Muscle layer of duodenum (tissue), 2 donors: Measurements from ENCODE around the gene KCNK7.

ENCODE experiments used
- H3K27ac ChIP-seq: one replicate; pipeline ENCODE4 v1.7.0; 2013; ENCODE audit warnings: mild to moderate bottlenecking, low read length
- H3K27me3 ChIP-seq: one replicate; pipeline ENCODE4 v1.7.0; 2013; ENCODE audit warnings: low read depth, mild to moderate bottlenecking, control low read depth, low read length
- H3K36me3 ChIP-seq, 2 donors: one replicate each; pipeline ENCODE4 v1.7.0; 2013; ENCODE audit warnings: low read length in 2 of 2, control low read depth in 1 of 2, mild to moderate bottlenecking in 1 of 2; ENCODE audit not compliant: insufficient read depth in 2 of 2, control insufficient read depth in 1 of 2
- H3K4me1 ChIP-seq, 2 donors: one replicate each; pipeline ENCODE4 v1.7.0; 2013; ENCODE audit warnings: low read length in 2 of 2, mild to moderate bottlenecking in 2 of 2, control low read depth in 1 of 2, moderate library complexity in 1 of 2; ENCODE audit not compliant: insufficient read depth in 2 of 2, control insufficient read depth in 1 of 2
- H3K4me3 ChIP-seq, 2 donors: one replicate each; pipeline ENCODE4 v1.7.0; 2013; ENCODE audit warnings: low read length in 2 of 2, low read depth in 1 of 2, mild to moderate bottlenecking in 1 of 2
- H3K9me3 ChIP-seq, 2 donors: one replicate each; pipeline ENCODE4 v1.7.0; 2013; ENCODE audit warnings: low read length in 2 of 2, control low read depth in 1 of 2, mild to moderate bottlenecking in 1 of 2; ENCODE audit not compliant: control insufficient read depth in 1 of 2
- donor health status: healthy.

KCNK7 gene

DNA sequence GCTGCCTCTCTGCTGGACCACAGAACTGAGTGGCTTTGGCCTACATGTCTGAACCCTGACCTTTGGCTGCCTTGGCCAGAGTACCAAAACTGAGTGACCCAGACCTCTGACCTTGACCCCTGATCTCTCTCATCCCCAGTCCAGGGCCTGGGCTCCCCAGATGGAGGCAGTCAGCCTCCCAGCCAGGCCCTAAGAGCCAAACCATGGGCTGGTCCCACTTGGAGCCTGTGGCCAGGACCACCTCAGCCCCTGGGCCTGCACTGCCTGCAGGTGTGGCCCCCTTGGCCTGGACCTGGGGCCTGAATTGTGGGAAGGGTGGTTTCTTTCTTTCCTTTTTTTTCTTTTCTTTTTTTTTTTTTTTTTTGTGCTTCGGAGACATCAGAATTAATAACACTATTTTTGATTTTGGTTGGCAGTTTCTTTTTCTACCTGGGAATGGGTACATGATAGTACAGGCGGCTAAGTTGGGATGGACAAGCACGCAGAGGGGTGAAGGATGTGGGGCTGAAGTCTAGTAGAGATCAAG is 41.5 kb upstream of the KCNK7 start:
- Histone ChIP-seq H3K4me1 (peaks cover 11 to 51% of the 10 kb centered on the region in 2 donors), H3K36me3 (peaks cover 19 to 59% of the 10 kb centered on the region in 2 donors), H3K27ac (peak overlapping the region; percentile 56)

DNA sequence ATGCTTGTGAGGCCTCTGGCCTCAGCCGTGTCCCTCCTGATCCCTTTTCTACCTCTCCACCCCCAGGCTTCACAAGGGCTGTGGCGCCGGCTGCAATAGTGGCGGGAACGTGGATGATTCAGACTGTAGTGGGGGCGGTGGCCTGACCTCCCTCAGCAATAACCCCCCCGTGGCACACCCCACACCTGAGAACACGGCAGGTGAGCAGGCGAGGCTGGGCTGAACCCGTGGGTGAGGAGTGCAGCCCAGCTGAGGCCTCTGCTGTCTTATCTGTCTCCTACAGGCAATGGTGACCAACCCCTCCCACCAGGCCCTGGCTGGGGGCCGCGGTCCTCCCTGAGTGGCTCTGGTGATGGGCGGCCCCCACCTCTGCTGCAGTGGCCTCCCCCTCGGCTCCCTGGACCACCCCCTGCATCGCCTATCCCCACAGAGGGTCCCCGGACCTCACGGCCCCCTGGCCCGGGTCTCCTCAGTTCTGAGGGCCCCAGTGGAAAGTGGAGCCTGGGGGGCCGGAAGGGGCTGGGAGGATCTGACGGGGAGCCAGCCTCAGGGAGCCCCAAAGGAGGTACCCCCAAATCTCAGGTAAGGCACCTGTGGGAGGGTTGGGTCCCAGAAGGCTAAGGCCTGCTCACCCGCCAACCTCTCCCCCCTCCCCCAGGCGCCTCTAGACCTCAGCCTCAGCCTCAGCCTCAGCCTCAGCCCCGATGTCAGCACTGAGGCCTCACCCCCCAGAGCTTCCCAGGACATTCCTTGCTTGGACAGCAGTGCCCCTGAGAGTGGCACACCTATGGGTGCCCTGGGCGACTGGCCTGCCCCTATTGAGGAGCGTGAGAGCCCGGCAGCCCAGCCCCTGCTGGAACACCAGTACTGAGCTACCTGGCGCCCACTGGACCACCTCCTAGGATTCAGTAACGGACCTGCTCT is 40.8 kb upstream of the KCNK7 start:
- peaks cover 11 to 44% of the 10 kb centered on the region in 2 donors for H3K4me1 ChIP-seq
- peaks cover 24 to 61% of the 10 kb centered on the region in 2 donors for H3K36me3 ChIP-seq
- no peak overlapping the region for H3K4me3 ChIP-seq
- no peaks in the 10 kb centered on the region for H3K27me3 ChIP-seq
- no peaks in the 10 kb centered on the region for H3K9me3 ChIP-seq
- H3K27ac ChIP-seq: no peak overlapping the region

More for the DNA sequence above, 41.5 kb upstream of the KCNK7 start:
- Histone ChIP-seq H3K4me3 (no peak overlapping the region), H3K9me3 (no peaks in the 10 kb centered on the region), H3K27me3 (no peaks in the 10 kb centered on the region)

DNA sequence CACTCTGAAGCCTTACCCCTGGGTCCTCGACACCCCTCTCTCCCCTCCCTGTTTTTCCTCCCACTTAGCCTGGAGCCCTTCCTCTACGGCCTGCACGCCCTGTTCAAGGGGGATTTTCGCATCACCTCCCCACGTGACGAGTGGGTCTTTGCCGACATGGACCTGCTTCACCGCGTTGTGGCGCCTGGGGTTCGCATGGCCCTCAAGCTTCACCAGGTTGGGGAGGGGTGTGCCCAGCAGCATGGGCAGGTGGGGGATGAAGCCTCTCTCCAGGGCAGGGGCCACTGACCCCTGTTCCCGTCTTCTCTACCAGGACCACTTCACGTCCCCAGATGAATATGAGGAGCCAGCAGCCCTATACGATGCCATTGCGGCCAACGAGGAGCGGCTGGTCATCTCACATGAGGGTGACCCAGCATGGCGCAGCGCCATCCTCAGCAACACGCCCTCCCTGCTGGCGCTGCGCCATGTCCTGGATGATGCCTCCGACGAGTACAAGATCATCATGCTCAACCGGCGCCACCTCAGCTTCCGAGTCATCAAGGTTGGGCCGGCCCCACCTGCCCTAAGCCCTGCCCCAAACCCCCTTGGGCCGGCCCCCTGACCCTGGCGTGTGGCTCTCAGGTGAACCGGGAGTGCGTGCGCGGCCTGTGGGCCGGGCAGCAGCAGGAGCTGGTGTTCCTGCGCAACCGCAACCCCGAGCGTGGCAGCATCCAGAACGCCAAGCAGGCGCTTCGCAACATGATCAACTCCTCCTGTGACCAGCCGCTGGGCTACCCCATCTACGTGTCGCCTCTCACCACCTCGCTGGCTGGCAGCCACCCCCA is 39.5 kb upstream of the KCNK7 start:
- Histone ChIP-seq H3K27me3 (no peaks in the 10 kb centered on the region), H3K9me3 (no peaks in the 10 kb centered on the region), H3K27ac (no peak overlapping the region), H3K4me1 (peaks cover 9 to 31% of the 10 kb centered on the region in 2 donors), H3K36me3 (peaks cover 34 to 68% of the 10 kb centered on the region in 2 donors), H3K4me3 (no peak overlapping the region)

DNA sequence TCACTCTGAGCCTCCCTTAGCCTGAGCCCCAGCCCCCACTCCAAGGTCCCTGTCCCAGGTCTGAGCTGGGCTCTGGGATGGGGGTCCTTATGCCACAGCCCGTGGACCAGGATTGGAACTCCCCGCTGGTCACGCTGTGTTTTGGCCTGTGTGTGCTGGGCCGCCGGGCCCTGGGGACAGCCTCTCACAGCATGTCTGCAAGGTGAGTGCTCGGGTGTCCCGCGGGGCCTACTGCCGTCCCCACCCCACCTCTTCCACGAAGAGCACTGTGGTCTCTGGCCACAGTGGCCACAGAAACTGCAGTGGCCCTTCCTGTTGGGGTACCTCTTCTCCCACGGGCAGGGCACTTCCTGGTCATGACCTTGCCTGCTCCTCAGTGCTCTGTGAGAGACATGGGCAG is 38.8 kb upstream of the KCNK7 start:
- Histone ChIP-seq H3K27me3 (no peaks in the 10 kb centered on the region), H3K9me3 (no peaks in the 10 kb centered on the region), H3K27ac (no peak overlapping the region), H3K4me1 (peaks cover 2 to 24% of the 10 kb centered on the region in 2 donors), H3K4me3 (no peak overlapping the region), H3K36me3 (peaks cover 41 to 74% of the 10 kb centered on the region in 2 donors)

DNA sequence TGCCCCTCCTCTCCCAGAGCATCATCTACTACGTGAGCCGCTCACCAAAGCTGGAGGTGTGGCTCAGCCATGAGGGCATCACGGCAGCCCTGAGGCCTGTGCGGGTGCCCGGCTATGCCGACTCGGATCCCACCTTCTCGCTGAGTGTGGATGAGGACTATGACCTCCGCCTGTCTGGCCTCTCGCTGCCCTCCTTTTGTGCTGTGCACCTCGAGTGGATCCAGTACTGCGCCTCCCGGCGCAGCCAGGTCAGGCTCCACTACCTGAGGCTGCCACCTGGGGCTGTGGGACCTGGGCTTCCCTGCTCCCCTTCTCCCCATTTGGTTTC is 38.5 kb upstream of the KCNK7 start:
- H3K4me1 ChIP-seq: peaks cover 2 to 21% of the 10 kb centered on the region in 2 donors
- peaks cover 45 to 78% of the 10 kb centered on the region in 2 donors for H3K36me3 ChIP-seq
- no peak overlapping the region for H3K4me3 ChIP-seq
- no peaks in the 10 kb centered on the region for H3K9me3 ChIP-seq
- H3K27me3 ChIP-seq: no peaks in the 10 kb centered on the region
- no peak overlapping the region for H3K27ac ChIP-seq

DNA sequence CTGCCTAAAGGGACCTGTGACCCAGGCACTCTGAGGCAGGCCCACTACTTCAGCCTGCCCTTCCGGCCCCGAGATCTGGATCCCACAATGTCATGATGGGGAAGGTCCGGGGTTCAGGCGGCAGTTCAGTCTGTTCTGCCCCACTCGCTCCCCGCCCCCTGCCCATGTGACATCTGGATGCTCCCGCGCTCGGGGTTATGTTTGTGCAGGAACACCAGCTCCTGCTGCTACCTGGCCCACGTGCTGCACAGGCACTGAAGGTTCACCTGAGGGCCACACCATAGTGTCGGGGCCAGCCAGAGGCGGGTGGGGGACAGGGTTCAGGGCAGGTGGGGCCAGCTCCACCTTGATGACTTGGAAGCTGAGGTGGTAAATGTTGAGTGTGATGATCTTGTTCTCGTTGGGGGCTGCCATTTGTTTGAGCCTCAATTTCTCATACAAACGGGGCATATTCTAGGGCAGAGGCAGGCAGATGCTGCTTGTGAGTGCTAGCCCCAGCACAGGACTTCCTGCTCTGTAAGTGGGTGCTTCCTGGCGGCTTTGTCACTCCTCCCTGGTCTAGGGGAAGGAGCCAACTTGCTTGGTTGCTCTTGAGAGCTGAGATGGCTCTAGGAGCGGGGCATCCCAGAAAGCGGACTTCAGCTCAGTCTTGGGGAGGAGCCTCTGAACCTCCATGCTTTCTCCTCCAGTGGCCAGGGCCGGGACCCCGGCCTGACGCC is 37.9 kb upstream of the KCNK7 start:
- Histone ChIP-seq H3K27ac (no peak overlapping the region), H3K4me1 (peaks cover 0 to 15% of the 10 kb centered on the region in 2 donors), H3K4me3 (no peak overlapping the region), H3K27me3 (no peaks in the 10 kb centered on the region), H3K36me3 (peaks cover 48 to 83% of the 10 kb centered on the region in 2 donors), H3K9me3 (no peaks in the 10 kb centered on the region)

DNA sequence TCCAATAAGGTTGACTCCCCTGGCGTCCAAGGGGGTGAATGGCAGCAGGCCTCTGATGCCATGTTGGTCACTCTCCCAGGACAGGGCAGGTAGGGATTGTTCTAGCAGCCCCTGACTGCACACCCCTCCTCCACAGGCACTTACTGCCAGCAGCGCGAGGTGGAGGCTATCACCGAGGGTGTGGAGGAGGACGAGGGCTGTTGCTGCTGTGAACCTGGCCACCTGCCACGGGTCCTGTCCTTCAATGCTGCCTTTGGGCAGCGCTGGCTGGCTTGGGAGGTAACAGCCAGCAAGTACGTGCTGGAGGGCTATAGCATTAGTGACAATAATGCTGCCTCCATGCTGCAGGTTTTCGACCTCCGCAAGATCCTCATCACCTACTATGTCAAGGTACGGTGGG is 34.6 kb upstream of the KCNK7 start:
- H3K4me1 ChIP-seq: peaks cover 0 to 3% of the 10 kb centered on the region in 2 donors
- H3K27ac ChIP-seq: no peak overlapping the region
- H3K27me3 ChIP-seq: no peaks in the 10 kb centered on the region
- H3K4me3 ChIP-seq: no peak overlapping the region
- H3K9me3 ChIP-seq: no peaks in the 10 kb centered on the region
- H3K36me3 ChIP-seq: peaks cover 70 to 93% of the 10 kb centered on the region in 2 donors

DNA sequence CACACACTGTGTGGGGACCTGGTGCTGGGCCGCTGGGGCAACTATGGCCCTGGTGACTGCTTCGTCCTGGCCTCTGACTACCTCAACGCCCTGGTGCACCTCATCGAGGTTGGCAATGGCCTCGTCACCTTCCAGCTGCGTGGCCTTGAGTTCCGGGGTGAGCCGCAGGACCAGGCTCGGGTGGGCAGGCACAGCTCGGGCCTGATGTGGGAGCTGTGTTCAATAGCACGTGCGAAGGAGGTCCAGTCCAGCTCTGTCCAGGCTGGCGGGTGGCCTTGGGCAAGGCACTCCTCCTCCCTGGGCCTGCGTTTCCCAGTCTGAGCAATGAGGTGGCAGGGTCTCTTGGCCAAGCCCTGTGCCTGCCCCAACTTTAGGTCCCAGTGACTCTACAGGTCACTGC is 34.0 kb upstream of the KCNK7 start:
- H3K4me1 ChIP-seq: peaks cover 0 to 3% of the 10 kb centered on the region in 2 donors
- no peak overlapping the region for H3K27ac ChIP-seq
- H3K27me3 ChIP-seq: no peaks in the 10 kb centered on the region
- peaks cover 64 to 93% of the 10 kb centered on the region in 2 donors for H3K36me3 ChIP-seq
- H3K9me3 ChIP-seq: no peaks in the 10 kb centered on the region
- no peak overlapping the region for H3K4me3 ChIP-seq

DNA sequence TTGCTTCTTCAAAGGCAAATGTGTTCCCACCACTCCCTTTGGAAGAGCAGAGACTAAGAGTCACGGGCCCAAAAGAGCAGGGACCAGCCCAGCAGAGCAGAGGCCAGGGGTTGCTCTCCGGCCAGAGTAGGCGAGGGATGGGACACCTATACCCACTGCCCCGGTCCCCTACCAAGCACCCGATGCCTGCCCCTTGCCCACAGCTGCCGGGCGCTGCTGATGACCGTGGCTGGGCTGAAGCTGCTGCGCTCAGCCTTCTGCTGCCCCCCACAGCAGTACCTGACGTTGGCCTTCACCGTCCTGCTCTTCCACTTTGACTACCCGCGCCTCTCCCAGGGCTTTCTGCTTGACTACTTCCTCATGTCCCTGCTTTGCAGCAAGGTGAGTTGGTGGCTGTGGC is 31.6 kb upstream of the KCNK7 start:
- H3K36me3 ChIP-seq: peaks cover 64 to 91% of the 10 kb centered on the region in 2 donors

DNA sequence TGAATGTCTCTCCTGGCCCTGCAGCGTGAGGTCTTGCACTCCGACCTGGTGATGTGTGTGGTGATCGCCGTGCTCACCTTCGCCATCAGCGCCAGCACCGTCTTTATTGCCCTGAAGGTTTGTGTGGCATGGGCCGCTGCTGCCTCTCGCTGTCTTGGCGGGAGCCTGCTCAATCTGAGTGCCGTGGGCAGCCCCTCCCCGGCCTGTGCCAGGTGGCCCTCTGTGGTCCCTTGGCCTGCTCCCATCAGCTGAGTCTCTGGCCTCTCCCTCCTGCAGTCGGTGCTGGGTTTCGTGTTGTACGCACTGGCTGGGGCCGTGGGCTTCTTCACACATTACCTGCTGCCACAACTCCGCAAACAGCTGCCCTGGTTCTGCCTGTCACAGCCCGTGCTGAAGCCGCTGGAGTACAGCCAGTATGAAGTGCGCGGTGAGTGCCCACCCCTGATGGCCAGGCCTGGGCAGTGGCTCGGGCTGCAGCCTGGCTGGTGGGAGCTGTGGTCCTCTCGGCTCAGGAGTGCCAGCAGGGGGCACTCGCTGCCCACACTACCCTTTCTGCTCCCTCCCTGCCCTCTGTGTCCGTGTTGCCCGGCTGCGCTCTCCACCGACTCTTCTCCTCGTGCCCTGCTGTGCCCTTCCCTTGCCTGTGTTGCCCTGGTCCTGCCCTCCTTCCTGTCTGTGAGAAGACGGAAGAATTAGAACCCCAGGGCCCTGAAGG is 30.2 kb upstream of the KCNK7 start:
- no peak overlapping the region for H3K4me3 ChIP-seq
- no peaks in the 10 kb centered on the region for H3K9me3 ChIP-seq
- peaks cover 55 to 90% of the 10 kb centered on the region in 2 donors for H3K36me3 ChIP-seq
- H3K27ac ChIP-seq: no peak overlapping the region
- peaks cover 0 to 3% of the 10 kb centered on the region in 2 donors for H3K4me1 ChIP-seq
- no peaks in the 10 kb centered on the region for H3K27me3 ChIP-seq

More for the DNA sequence above, 31.6 kb upstream of the KCNK7 start:
- Histone ChIP-seq H3K9me3 (no peaks in the 10 kb centered on the region), H3K4me3 (no peak overlapping the region), H3K27me3 (no peaks in the 10 kb centered on the region), H3K27ac (no peak overlapping the region), H3K4me1 (peaks cover 0 to 3% of the 10 kb centered on the region in 2 donors)
